ENCODE measurements around the gene SFXN5. TPM values are rescaled to one million over a fixed set of nuclear protein-coding genes. Genes with fewer than 3 reads are reported as not detected.

SFXN5 gene
- polyA plus RNA-seq, 4 donors = 25.2 to 33.7 (median 27.5) TPM

DNA sequence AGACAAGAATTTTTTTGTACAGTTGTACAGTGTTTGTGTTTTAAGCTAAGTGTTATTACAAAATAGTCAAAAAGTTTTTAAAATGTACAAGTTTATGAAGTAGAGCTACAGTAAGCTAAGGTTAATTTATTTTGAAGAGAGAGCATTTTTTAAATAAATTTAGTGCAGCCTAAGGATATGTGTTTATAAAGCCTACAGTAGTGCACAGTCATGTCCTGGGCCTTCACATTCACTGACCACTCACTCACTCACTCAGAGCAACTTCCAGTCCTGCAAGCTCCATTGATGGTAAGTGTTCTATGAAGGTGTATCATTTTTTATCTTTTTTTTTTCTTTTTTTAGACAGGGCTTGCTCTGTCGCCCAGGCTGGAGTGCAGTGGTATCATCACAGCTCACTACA is 44.2 kb downstream of the SFXN5 start:
- no peak for DNase-seq (ENCODE audit: low read depth in 4 of 4, low spot score in 2 of 4)

DNA sequence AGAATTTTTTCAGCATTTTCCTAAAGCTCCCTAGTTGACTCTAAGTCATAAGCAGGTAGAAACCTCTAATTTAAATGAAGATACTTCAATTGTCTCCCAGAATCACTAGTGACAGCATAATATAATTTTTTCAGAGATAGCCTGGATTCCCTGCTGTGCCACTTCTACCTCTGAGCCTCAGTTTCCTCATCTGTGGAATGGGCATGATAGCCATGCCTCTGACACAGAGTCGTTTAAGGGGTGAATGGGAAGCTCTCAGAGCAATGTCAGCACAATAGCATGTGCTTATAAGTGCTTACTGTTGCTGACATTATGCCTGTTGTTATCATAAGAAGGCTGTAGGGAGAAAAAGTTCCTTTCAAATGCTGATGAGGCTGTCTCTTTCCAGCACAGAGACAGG is 48.0 kb downstream of the SFXN5 start:
- no peak for DNase-seq (ENCODE audit: low read depth in 4 of 4, low spot score in 2 of 4)

- DNase-seq (ENCODE audit: low read depth in 4 of 4, low spot score in 2 of 4) = no peak
Measured at GRCh38 chr2:73022024-73022568, 49.4 kb downstream of the SFXN5 start.

DNA sequence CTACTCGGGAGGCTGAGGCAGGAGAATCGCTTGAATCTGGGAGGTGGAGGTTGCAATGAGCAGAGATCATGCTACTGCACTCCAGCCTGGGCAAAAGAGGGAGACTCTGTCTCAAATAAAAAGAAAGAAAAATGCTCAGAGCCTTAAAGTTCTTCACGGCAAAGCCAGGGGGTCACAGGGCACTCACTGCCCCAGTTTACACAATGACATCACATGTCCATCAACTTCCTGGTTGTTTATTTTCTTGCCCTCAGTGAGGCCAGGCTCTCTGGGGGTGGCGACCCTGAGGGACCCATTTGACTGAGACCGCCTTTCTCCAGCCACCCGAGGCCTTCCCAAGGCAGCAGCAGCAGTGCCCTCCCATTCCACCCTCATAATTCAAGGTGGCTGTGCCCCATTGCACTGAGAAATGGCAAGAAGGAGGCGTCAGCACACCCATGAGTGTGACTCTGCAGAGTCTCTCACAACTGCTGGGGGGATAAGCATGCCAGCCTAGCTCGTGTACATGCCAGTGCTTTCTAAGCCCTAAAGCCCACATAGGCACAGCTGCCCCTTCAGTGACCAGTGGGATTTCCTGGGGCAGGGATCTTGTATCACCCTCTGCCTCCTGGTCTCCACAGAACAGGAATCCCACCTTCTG is 50.0 kb downstream of the SFXN5 start:
- no peak for DNase-seq (ENCODE audit: low read depth in 4 of 4, low spot score in 2 of 4)

DNA sequence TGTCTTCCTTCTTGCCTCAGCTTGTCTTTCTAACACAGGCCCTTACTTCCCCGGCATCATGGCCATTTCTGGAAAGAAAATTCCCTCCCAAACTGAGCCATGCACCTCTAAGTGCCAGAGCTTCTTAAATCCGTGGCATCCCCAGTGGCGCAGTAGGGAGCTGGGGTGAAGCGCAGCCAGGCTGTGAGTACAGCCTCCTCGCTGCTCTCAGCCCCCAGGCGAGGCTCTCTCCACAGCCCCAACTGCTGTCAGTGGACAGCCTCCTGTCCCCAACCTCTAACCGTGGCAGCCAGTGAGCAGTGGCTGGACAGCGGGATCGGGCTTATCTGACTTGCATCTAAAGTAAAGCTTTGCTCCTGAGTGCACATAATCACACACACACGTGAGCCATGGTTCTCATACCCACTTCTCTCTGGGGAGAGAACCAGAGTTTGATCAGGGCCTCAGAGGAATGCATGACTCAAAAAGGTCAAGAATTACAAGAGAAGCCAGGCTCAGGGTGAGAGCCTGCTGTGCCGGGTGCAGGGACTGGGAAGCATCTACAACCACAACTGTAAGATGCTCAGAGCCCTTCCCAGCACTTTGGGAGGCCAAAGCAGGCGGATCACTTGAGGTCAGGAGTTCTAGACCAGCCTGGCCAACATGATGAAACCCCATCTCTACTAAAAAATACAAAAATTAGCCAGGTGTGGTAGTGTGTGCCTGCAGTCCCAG is 50.7 kb downstream of the SFXN5 start:
- no peak for DNase-seq (ENCODE audit: low read depth in 4 of 4, low spot score in 2 of 4)

GRCh38 chr2:73020306-73020656 is 51.2 kb downstream of the SFXN5 start:
- DNase-seq (ENCODE audit: low read depth in 4 of 4, low spot score in 2 of 4) = no peak

- no peak for DNase-seq (ENCODE audit: low read depth in 4 of 4, low spot score in 2 of 4)
Measured at GRCh38 chr2:73018188-73018825, 53.2 kb downstream of the SFXN5 start.

GRCh38 chr2:73013936-73014335 is 57.6 kb downstream of the SFXN5 start:
- DNase-seq (ENCODE audit: low read depth in 4 of 4, low spot score in 2 of 4) = no peak

DNA sequence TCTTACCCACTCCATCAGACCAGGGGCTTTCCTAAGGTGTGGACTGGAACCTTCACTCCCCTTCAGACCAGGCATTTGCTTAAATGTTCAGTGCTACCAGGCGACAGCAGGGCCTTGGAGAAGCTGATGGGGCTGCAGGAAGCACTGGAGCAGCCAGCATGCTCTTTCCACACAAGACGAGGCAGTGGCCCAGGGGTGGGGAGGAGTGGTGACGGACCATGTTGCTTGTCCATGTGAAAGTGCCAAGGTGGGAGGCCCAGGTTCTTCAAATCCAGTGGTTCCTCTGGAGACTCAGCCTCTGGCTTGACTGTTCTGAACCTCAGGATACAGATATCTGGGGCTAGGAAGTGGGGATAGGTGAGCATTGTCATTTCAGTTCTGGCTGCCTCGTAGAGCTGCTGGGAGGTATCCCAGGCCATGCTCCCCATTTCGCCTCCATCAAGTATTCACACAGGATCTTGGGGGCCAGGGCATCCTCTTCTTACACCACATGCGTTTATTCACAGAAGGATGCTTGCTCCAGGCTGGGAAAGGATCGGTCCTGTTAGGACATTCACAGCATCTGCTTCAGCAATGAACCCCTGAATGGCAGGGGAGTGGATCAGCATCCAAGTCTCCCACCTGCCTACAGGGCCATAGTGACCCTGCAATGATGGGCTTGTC is 62.2 kb downstream of the SFXN5 start:
- DNase-seq (ENCODE audit: low read depth in 4 of 4, low spot score in 2 of 4) = no peak

GRCh38 chr2:73008766-73009135 is 62.8 kb downstream of the SFXN5 start:
- no peak for DNase-seq (ENCODE audit: low read depth in 4 of 4, low spot score in 2 of 4)

DNA sequence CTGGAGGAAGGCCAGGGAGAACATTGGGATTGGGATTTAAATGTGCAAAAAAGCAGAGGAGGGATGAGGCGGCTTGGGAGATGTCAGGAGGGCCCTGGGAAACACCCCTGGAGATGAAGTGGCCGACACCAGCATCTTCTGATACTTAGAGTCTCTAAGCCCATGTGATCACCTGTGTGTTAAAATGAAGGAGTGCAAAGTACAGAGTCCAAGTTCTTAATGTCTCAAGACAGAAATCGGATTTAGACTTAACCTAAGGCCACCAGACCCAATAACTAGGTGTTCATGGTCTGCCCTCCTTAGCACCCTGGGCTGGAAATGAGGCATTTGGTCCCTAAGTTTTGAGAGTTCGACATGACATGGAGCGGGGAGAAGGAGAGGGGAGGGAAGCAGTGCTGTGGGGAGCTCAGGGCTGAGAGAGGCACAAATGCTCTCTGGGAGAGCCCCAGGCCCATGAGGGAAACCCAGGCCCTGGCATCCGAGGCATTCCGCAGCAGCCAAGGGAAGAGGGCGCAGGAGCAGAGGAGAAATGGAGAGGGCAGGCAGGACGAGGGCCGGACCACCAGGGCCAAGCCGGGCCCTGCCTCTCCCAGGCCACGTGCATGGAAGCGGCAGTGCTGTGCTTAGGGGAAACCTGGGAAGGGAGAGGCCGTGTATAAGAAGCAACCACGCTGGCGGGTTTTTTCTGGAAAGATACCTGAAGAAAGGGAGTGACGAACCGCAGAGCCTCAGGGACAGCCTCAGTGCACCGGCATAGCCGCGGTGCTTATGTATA is 63.3 kb downstream of the SFXN5 start:
- DNase-seq (ENCODE audit: low read depth in 4 of 4, low spot score in 2 of 4) = no peak

DNA sequence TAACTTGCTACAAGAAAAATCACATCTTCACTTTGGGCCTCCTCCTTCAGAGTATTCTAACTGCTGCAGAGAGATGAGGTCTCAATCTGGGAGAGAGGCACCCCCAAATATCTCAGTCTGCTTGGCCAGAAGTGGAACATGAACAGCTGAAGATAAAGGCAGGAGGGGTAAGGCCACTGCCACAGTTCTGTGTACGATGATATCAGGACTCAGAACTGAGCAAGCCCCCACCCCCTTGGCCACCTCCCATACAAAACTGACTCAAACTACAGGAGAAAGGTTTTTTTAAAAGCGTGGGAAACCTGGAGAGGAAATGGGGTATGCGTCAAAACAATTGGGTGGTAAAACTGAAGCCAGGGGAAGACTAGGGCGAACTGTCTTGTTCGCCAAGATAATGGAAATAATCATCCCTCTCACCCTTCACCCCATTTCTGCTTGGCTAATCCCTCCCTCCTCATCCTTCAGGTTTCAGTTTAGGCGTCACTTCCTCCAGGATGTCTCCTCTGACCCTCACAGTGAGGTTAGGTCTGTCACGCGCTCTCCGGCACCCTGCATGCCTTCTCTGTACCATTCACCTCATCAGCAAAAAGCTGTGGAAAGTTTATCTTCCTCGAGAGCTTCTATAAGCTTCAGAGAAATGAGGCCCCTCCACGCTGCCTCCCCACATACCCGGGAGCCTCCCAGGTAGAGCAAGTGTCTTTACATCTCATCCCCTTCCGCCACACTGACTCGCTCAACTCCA is 64.4 kb downstream of the SFXN5 start:
- no peak for DNase-seq (ENCODE audit: low read depth in 4 of 4, low spot score in 2 of 4)

DNA sequence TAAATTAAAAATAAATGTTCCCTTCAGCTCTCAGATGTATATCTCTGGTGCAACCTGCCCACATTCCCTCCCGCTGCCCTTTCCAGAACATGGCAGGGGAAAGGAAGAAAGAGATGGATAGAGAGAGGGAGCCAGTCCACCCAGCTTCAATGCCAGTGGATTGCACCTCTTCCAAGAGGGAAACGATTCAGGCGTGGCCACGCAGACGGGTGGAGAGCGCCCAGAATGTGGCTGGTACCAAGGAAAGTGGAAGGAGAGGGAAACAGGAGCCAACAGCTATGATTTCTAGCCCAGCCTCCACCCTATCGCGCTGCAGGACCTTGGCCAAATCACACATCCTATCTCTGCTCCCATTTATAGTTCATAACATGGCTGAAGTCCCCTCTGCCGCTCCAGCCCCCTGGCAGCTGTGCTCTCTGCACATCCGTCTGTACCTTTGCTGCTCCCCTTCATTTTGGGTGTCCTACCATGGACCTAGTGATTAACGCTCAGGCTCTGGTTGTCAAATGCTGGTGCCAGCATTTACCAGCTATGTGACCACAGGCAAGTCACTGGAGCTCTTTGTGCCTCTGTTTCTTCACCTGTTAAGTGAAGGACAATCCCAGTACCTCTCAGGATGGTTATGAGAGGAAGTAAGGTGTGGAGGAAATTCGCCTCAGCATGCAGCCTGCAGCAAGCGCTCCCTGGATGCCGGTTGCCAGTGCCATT is 66.5 kb downstream of the SFXN5 start:
- DNase-seq (ENCODE audit: low read depth in 4 of 4, low spot score in 2 of 4) = no peak

DNA sequence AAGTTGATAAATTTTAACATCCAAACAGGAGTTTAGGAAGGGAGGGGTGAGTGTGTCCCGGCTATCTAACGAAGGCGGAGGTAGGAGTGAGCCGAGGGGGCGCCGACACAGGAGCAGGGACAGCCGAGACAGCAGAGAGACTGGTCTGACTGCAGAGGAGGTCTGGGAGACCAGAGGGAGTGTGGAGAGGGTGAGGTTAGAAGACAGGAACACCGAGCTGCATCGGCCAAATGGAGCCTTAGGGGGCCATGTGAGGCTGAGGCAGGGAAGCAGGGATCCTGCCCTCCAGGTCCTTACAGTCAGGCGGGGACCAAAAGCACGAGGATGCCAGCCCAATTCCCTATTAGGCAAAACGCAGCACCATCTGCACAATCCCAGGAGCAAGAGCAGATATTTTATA is 67.0 kb downstream of the SFXN5 start:
- DNase-seq (ENCODE audit: low read depth in 4 of 4, low spot score in 2 of 4) = no peak

- no peak for DNase-seq (ENCODE audit: low read depth in 4 of 4, low spot score in 2 of 4)
Measured at GRCh38 chr2:73003027-73003426, 68.5 kb downstream of the SFXN5 start.

- no peak for DNase-seq (ENCODE audit: low read depth in 4 of 4, low spot score in 2 of 4)
Measured at GRCh38 chr2:73000808-73001570, 70.5 kb downstream of the SFXN5 start.

DNA sequence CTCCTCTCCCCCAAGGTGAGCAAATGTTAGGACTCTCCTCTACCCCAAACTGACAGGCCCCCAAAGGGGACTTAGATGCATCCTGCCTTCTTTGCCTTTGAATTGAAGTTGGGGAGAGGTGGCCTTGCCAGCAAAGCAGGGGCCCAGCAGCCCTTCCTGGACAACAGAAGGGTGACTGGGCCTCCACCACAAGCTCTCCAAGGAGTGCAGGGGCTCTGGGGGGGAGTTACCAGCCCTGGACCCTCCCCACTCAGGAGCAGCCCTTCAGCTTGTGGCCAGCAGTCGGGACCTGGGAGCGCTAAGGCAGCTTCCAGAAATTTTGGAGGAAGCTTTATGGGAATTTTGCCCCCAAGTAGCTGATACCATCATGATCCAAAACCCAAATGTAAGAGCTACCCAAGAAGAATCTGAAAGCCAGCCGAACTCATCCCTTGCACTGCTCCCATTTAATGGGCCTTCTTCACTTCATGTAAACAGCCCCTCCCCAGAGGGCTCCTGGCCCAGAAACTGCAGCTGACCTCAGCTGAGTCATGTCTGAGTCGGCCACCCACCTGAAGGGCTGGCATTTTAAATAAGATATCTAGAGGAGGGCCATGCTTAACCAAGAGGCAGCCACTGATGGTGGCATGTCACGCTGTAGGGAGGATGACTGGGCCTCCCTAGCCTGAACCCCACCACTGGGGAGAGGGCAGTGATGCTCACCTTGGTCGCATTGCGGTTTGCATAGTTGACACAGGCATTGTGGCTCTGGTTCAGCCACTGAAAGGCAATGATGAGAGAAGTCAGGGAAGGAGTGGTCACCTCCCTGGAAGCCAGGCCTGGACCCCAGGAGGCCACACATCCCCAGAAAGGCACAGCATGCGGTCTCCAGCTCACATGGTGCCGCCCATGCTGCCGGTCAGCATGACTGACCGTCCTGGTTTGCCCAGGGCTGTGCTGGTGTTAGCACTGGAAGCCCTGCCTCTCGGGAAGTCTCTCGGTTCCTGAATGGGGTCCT is 71.5 kb downstream of the SFXN5 start:
- DNase-seq (ENCODE audit: low read depth in 4 of 4, low spot score in 2 of 4) = no peak
